Measurements from ENCODE around the gene GRXCR2. TPM values are rescaled to one million over a fixed set of nuclear protein-coding genes. Genes with fewer than 3 reads are reported as not detected.

The GRXCR2 gene, protein sequence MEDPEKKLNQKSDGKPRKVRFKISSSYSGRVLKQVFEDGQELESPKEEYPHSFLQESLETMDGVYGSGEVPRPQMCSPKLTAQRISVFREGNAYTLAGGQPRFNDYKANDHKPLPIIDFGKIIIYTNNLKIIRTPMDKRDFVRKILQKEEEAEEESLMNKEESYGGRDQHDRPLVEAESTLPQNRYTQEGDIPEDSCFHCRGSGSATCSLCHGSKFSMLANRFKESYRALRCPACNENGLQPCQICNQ
- not detected for total RNA-seq
- long read RNA-seq, result 0 reads

GRCh38 chr5:145872914-145873313 lies at the start of gene GRXCR2:
TSS of gene GRXCR2 (minus strand) at chr5:145873014. CDS start at chr5:145872968, 46 bp downstream.
- Histone ChIP-seq H3K4me1 (no peaks in the 10 kb centered on the region), H3K27me3 (ENCODE audit: low read depth) (no peaks in the 10 kb centered on the region), H3K9me3 (no peaks in the 10 kb centered on the region), H3K4me3 (no peak within 1 kb of the TSS), H3K27ac (no peak within 1 kb of the TSS), H3K36me3 (no peaks in the 10 kb centered on the region)
- DNase-seq, result no peak
- no peak for TF ChIP-seq CTCF (IDR thresholded peaks at IDR 0.05)
- ATAC-seq, result no peak
- intact Hi-C loops (cut with DNase I), result no loop called here

DNA sequence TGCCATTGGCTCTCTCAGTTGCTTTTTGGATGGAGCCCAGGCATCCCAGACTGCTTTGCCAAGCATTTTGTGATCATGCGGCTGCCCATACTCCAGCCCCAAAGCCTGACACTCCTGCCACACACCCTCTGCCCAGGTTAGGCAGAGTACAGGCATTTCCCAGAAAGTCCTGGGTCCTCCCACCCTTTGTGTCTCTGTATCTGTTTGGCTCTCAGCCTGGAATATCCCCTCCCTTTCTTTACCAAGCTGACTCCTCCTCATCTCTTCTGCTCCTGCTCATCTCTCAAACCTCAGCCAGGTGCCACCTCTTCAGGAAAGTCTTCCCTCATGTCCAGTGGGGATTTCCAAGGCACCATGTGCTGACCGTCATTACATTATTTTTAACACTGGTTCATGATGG lies 49.2 kb upstream of the GRXCR2 start:
- H3K9me3 ChIP-seq, result no peaks in the 10 kb centered on the region
- no peak for TF ChIP-seq CTCF (IDR thresholded peaks at IDR 0.05)
- H3K36me3 ChIP-seq, result no peaks in the 10 kb centered on the region
- H3K4me3 ChIP-seq, result no peak overlapping the region
- no peak for ATAC-seq
- no peaks in the 10 kb centered on the region for H3K27me3 ChIP-seq (ENCODE audit: low read depth)
- DNase-seq, result no peak
- intact Hi-C loops (cut with DNase I), result no loop called here
- no peaks in the 10 kb centered on the region for H3K4me1 ChIP-seq
- H3K27ac ChIP-seq, result no peak overlapping the region

GRCh38 chr5:145921211-145921610 lies 48.4 kb upstream of the GRXCR2 start:
- ATAC-seq, result no peak
- no peak for DNase-seq
- Histone ChIP-seq H3K9me3 (no peaks in the 10 kb centered on the region), H3K4me1 (no peaks in the 10 kb centered on the region), H3K36me3 (no peaks in the 10 kb centered on the region), H3K27ac (no peak overlapping the region), H3K4me3 (no peak overlapping the region), H3K27me3 (ENCODE audit: low read depth) (no peaks in the 10 kb centered on the region)
- TF ChIP-seq CTCF (IDR thresholded peaks at IDR 0.05), result no peak
- intact Hi-C loops (cut with DNase I), result no loop called here

DNA sequence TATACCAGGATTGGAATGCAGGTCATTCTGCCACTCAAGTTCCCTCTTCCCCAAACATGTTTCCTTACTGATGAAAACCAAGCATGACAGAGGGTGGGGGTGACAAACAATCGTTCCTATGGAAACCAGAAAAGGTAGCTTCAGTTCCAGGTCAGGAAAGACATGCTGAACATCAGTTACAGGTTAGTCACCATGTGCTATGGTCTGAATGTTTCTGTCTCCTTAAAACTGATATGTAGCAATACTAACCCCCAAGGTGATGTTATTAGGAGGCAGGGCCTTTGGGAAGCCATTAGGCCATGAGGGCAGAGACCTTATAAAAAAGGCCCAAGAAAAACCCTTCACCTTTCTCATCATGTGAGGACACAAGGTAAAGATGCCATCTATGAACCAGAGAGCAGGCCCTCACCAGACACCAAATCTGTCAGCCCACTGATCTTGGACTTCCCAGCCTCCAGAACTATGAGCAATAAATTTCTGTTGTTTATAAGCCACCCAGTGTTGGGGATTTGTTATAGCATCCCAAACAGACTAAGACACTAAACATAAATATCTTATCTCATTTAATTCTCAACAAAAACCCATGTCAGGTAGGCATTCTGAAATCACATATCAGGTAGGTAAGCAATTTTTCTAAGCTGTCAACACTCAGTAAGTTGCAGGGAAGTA lies 47.9 kb upstream of the GRXCR2 start:
- Histone ChIP-seq H3K4me1 (no peaks in the 10 kb centered on the region), H3K27ac (no peak overlapping the region), H3K9me3 (no peaks in the 10 kb centered on the region), H3K36me3 (no peaks in the 10 kb centered on the region), H3K4me3 (no peak overlapping the region), H3K27me3 (ENCODE audit: low read depth) (no peaks in the 10 kb centered on the region)
- no peak for DNase-seq
- no peak for TF ChIP-seq CTCF (IDR thresholded peaks at IDR 0.05)
- no peak for ATAC-seq
- intact Hi-C loops (cut with DNase I), result no loop called here

- H3K4me1 ChIP-seq, result no peaks in the 10 kb centered on the region
- H3K27ac ChIP-seq, result no peak overlapping the region
- no peak for DNase-seq
- no peaks in the 10 kb centered on the region for H3K36me3 ChIP-seq
- intact Hi-C loops (cut with DNase I), result no loop called here
- H3K27me3 ChIP-seq (ENCODE audit: low read depth), result no peaks in the 10 kb centered on the region
- no peak overlapping the region for H3K4me3 ChIP-seq
- no peaks in the 10 kb centered on the region for H3K9me3 ChIP-seq
- ATAC-seq, result no peak
- TF ChIP-seq CTCF (IDR thresholded peaks at IDR 0.05), result no peak
Observed at GRCh38 chr5:145919413-145919812, 46.6 kb upstream of the GRXCR2 start.
